Endothelial cell (in vitro differentiated cells): ENCODE measurements around the gene AKAP7. TPM values are rescaled to one million over a fixed set of nuclear protein-coding genes. Genes with fewer than 3 reads are reported as not detected.

Source experiments
- DNase-seq: peaks from one replicate; pipeline ENCODE4 v3.0.0; 2021; ENCODE audit warnings: low spot score
- H3K27ac Mint-ChIP-seq: one replicate; pipeline ENCODE4 v1.8.0; 2021; ENCODE audit warnings: mixed read lengths, inconsistent platforms; ENCODE audit not compliant: unreplicated experiment
- H3K27me3 Mint-ChIP-seq: one replicate; pipeline ENCODE4 v1.8.0; 2021; ENCODE audit warnings: mild to moderate bottlenecking, moderate library complexity, mixed read lengths, inconsistent platforms; ENCODE audit not compliant: unreplicated experiment
- H3K36me3 Mint-ChIP-seq: one replicate; pipeline ENCODE4 v1.8.0; 2021; ENCODE audit warnings: mild to moderate bottlenecking, low read depth, mixed read lengths, inconsistent platforms; ENCODE audit not compliant: unreplicated experiment
- H3K4me1 Mint-ChIP-seq: one replicate; pipeline ENCODE4 v1.8.0; 2021; ENCODE audit warnings: mild to moderate bottlenecking, mixed read lengths, inconsistent platforms; ENCODE audit not compliant: unreplicated experiment
- H3K4me3 Mint-ChIP-seq: one replicate; pipeline ENCODE4 v1.8.0; 2021; ENCODE audit warnings: mild to moderate bottlenecking, mixed read lengths, inconsistent platforms; ENCODE audit not compliant: unreplicated experiment
- H3K9me3 Mint-ChIP-seq: one replicate; pipeline ENCODE4 v1.8.0; 2021; ENCODE audit warnings: mixed read lengths, inconsistent platforms; ENCODE audit not compliant: unreplicated experiment
- total RNA-seq: library from RNA; stranded (reverse); fragmentation: NEBNext Ultra II Directional; extraction: Animal tissue kit (Norgen Biotek cat#: 25700); gene quantifications from one replicate; pipeline ENCODE4 v1.2.1, GENCODE V29; 2021; ENCODE audit not compliant: unreplicated experiment
- TF ChIP-seq, protein P1 (sequence below): fragments of 200-600 bp; sonication (generic); IDR thresholded peaks from one replicate; pipeline ENCODE4 v1.5.0; 2021; ENCODE audit warnings: antibody characterized with exemption; ENCODE audit not compliant: unreplicated experiment

AKAP7 gene
- total RNA-seq, 1 donor from 2014 or later, result 5.2 TPM

DNA sequence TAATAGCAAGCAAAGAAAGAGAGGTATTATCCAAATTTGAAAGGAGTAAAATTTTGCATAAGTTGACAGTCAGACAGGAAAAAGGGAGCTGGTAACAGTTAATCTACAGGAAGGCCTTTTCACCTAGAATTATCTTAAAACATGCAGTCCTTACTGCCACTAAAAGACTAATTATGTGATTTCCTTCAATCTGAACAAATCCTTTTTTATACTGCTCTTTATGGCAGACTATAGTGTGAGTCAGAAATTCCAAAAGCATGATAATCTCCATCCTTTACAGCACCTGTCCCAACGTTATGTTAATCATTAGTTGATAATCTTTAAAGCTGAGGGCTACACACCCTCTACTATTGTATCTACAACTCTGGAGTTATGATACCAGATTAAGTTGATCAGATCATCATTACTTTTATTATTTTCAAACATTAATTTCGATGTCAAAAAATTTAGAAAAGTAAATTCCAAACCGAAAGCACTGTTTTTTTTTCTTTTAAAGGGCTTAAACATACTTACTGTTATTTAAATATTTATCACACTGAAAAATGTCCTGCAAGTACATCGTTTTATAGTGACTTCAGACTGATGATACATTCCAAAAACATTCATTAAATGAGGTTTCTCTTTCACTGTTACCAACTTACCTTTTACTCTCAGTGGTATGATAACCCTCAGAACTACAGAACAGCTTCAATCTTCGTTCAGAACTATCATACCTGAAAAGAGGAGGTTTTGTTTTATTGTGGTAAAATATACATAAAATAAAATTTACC, 33.2 kb upstream of the AKAP7 start:
- no peaks in the 10 kb centered on the region for H3K9me3 Mint-ChIP-seq
- H3K27me3 Mint-ChIP-seq, result peaks cover 1% of the 10 kb centered on the region
- TF ChIP-seq, protein P1, sequence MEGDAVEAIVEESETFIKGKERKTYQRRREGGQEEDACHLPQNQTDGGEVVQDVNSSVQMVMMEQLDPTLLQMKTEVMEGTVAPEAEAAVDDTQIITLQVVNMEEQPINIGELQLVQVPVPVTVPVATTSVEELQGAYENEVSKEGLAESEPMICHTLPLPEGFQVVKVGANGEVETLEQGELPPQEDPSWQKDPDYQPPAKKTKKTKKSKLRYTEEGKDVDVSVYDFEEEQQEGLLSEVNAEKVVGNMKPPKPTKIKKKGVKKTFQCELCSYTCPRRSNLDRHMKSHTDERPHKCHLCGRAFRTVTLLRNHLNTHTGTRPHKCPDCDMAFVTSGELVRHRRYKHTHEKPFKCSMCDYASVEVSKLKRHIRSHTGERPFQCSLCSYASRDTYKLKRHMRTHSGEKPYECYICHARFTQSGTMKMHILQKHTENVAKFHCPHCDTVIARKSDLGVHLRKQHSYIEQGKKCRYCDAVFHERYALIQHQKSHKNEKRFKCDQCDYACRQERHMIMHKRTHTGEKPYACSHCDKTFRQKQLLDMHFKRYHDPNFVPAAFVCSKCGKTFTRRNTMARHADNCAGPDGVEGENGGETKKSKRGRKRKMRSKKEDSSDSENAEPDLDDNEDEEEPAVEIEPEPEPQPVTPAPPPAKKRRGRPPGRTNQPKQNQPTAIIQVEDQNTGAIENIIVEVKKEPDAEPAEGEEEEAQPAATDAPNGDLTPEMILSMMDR, result no peak
- no peak for DNase-seq
- no peak overlapping the region for H3K4me3 Mint-ChIP-seq
- H3K4me1 Mint-ChIP-seq, result no peaks in the 10 kb centered on the region
- H3K27ac Mint-ChIP-seq, result no peak overlapping the region
- no peaks in the 10 kb centered on the region for H3K36me3 Mint-ChIP-seq

DNA sequence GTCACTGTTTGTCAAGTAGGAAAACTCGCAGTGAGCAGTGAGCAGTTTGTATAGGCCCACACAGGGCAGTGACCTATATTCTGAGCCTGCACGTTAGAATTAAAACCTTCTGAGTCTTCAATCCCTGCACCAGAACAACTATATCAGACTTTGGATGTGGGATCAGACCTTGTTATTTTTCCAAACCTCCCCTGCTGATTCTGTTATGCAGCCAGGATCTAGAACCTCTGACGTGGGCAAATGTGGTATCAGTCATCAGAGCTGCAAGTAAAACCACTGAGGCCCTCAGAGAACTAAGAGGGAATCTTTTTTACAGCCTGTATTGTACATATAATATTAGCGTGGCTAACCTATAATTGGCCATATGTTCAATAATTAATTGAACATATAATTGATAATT, 32.0 kb upstream of the AKAP7 start:
- Mint-ChIP-seq H3K9me3 (no peaks in the 10 kb centered on the region), H3K4me1 (no peaks in the 10 kb centered on the region), H3K36me3 (no peaks in the 10 kb centered on the region), H3K4me3 (no peak overlapping the region), H3K27ac (no peak overlapping the region), H3K27me3 (peaks cover 1% of the 10 kb centered on the region)
- TF ChIP-seq, protein P1, result no peak
- no peak for DNase-seq

- H3K4me3 Mint-ChIP-seq, result no peak overlapping the region
- H3K36me3 Mint-ChIP-seq, result no peaks in the 10 kb centered on the region
- H3K9me3 Mint-ChIP-seq, result no peaks in the 10 kb centered on the region
- H3K27ac Mint-ChIP-seq, result no peak overlapping the region
- peaks cover 1% of the 10 kb centered on the region for H3K27me3 Mint-ChIP-seq
- H3K4me1 Mint-ChIP-seq, result no peaks in the 10 kb centered on the region
- DNase-seq, result no peak
- TF ChIP-seq, protein P1, result no peak
Measured at GRCh38 chr6:131103901-131104300, 31.4 kb upstream of the AKAP7 start.

DNA sequence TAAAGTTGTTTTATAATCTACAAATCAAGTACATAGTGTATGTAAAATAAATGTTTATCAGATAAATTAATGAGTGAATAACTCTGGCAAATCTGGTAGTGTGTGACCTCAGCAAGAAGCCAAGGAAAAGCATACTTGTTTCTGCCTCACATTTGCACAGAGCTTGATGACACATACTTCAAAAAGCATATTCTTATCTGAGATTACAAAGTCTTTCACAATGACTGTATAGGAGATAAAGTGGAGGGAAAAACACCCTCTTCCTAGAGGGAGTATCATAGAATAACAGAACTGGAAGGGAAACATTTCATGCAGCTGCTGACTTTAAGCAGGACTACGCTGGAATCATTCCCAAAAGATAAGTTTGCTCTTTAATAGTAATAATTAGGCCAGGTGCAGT, 28.1 kb upstream of the AKAP7 start:
- H3K27ac Mint-ChIP-seq, result no peak overlapping the region
- H3K4me3 Mint-ChIP-seq, result no peak overlapping the region
- no peak for DNase-seq
- no peaks in the 10 kb centered on the region for H3K4me1 Mint-ChIP-seq
- no peaks in the 10 kb centered on the region for H3K9me3 Mint-ChIP-seq
- TF ChIP-seq, protein P1, result no peak
- H3K36me3 Mint-ChIP-seq, result no peaks in the 10 kb centered on the region
- no peaks in the 10 kb centered on the region for H3K27me3 Mint-ChIP-seq

GRCh38 chr6:131112249-131112648, 23.0 kb upstream of the AKAP7 start:
- DNase-seq, result no peak
- H3K4me3 Mint-ChIP-seq, result no peak overlapping the region
- H3K27ac Mint-ChIP-seq, result no peak overlapping the region
- H3K36me3 Mint-ChIP-seq, result no peaks in the 10 kb centered on the region
- TF ChIP-seq, protein P1, result no peak
- H3K4me1 Mint-ChIP-seq, result no peaks in the 10 kb centered on the region
- no peaks in the 10 kb centered on the region for H3K9me3 Mint-ChIP-seq
- H3K27me3 Mint-ChIP-seq, result peaks cover 4% of the 10 kb centered on the region
